Measurements from ENCODE around the gene SHE.

GRCh38 chr1:154481053-154481452 is 21.2 kb downstream of the SHE start:
- TF ChIP-seq CTCF (IDR thresholded peaks at IDR 0.05; ENCODE audit: low read length) (no peak), EZH2 (optimal IDR thresholded peaks at IDR 0.05; ENCODE audit: low read depth, low read length) (no peak), EZH2phosphoT487 (IDR thresholded peaks at IDR 0.05; ENCODE audit: low read length) (no peak)
